GM23248 (cell line): ENCODE data around the gene TNFRSF1A.

Source experiments
- EZH2 ChIP-seq: fragments of 200-600 bp; sonication (generic); IDR thresholded peaks from 2 replicates; pipeline ENCODE4 v1.6.1; 2018; ENCODE audit warnings: antibody characterized with exemption, mild to moderate bottlenecking; ENCODE audit not compliant: insufficient read depth, poor library complexity, severe bottlenecking
- EZH2phosphoT487 ChIP-seq: fragments of 200-600 bp; sonication (generic); IDR thresholded peaks from 2 replicates; pipeline ENCODE4 v1.6.1; 2018; ENCODE audit warnings: antibody characterized with exemption, moderate library complexity, mild to moderate bottlenecking, low read depth; ENCODE audit not compliant: insufficient read depth

GRCh38 chr12:6363330-6364043 is 21.6 kb upstream of the TNFRSF1A start:
- no peak for TF ChIP-seq EZH2
- TF ChIP-seq EZH2phosphoT487, result no peak
